GM21825 (cell line): ENCODE results near the gene SUGCT.

ENCODE experiments used
- ATAC-seq: cut with Tn5 transposase; IDR thresholded peaks from one replicate; pipeline ENCODE4 v1.9.1; 2021; ENCODE audit warnings: mild to moderate bottlenecking, moderate library complexity; ENCODE audit not compliant: unreplicated experiment

The SUGCT gene

GRCh38 chr7:40840990-40841389 lies 706.2 kb downstream of the SUGCT start:
- ATAC-seq = no peak

GRCh38 chr7:40842641-40843040 lies 707.8 kb downstream of the SUGCT start:
- ATAC-seq = no peak

- ATAC-seq = no peak
Observed at GRCh38 chr7:40843338-40843985, 708.7 kb downstream of the SUGCT start.

GRCh38 chr7:40845943-40846342 lies 711.1 kb downstream of the SUGCT start:
- ATAC-seq = no peak

GRCh38 chr7:40847921-40848320 lies 713.1 kb downstream of the SUGCT start:
- ATAC-seq = no peak

GRCh38 chr7:40848541-40849221 lies 713.9 kb downstream of the SUGCT start:
- ATAC-seq = no peak

- no peak for ATAC-seq
Observed at GRCh38 chr7:40850017-40850416, 715.2 kb downstream of the SUGCT start.

GRCh38 chr7:40851001-40851400 lies 716.2 kb downstream of the SUGCT start:
- ATAC-seq = no peak

GRCh38 chr7:40859076-40859475 lies 724.3 kb downstream of the SUGCT start:
- no peak for ATAC-seq

GRCh38 chr7:40859965-40860543 lies 725.2 kb downstream of the SUGCT start:
- ATAC-seq = no peak

GRCh38 chr7:40865441-40866233 lies 730.8 kb downstream of the SUGCT start:
- ATAC-seq = no peak

- no peak for ATAC-seq
Observed at GRCh38 chr7:40866601-40867000, 731.8 kb downstream of the SUGCT start.

GRCh38 chr7:40870108-40870507 lies 735.3 kb downstream of the SUGCT start:
- ATAC-seq = no peak

- no peak for ATAC-seq
Observed at GRCh38 chr7:40873248-40873647, 738.4 kb downstream of the SUGCT start.

GRCh38 chr7:40874756-40875155 lies 740.0 kb downstream of the SUGCT start:
- no peak for ATAC-seq

- ATAC-seq = no peak
Observed at GRCh38 chr7:40876601-40877000, 741.8 kb downstream of the SUGCT start.

GRCh38 chr7:40879941-40880543 lies 745.2 kb downstream of the SUGCT start:
- ATAC-seq = no peak

GRCh38 chr7:40880581-40880980 lies 745.8 kb downstream of the SUGCT start:
- no peak for ATAC-seq

GRCh38 chr7:40881405-40881926 lies 746.7 kb downstream of the SUGCT start:
- ATAC-seq = no peak

- ATAC-seq = no peak
Observed at GRCh38 chr7:40882071-40882658, 747.4 kb downstream of the SUGCT start.

- ATAC-seq = no peak
Observed at GRCh38 chr7:40883826-40884225, 749.0 kb downstream of the SUGCT start.
